GM23338 (cell line): ENCODE measurements around the gene RAB43.

Experiments used
- EZH2 ChIP-seq: fragments of 200-600 bp; sonication (generic); IDR thresholded peaks from one replicate; pipeline ENCODE4 v1.8.0; 2017; ENCODE audit warnings: antibody characterized with exemption, mild to moderate bottlenecking, low read depth; ENCODE audit not compliant: unreplicated experiment
- EZH2phosphoT487 ChIP-seq: fragments of 200-600 bp; sonication (generic); IDR thresholded peaks from one replicate; pipeline ENCODE4 v1.8.1; 2018; ENCODE audit warnings: antibody characterized with exemption; ENCODE audit not compliant: unreplicated experiment
- TF ChIP-seq, protein P1 (sequence below), 2 experiments: fragments of 200-600 bp in 1 of 2; sonication (generic) in 1 of 2; conservative IDR thresholded peaks; 2 replicates each; pipeline versions ENCODE4 v1.5.1 to v1.6.1; 2016 to 2017; ENCODE audit warnings: antibody characterized with exemption in 2 of 2, low read depth in 2 of 2, mild to moderate bottlenecking in 2 of 2, moderate library complexity in 1 of 2

GRCh38 chr3:129162729-129163579 lies 41.4 kb upstream of the RAB43 start:
- TF ChIP-seq, protein P1, sequence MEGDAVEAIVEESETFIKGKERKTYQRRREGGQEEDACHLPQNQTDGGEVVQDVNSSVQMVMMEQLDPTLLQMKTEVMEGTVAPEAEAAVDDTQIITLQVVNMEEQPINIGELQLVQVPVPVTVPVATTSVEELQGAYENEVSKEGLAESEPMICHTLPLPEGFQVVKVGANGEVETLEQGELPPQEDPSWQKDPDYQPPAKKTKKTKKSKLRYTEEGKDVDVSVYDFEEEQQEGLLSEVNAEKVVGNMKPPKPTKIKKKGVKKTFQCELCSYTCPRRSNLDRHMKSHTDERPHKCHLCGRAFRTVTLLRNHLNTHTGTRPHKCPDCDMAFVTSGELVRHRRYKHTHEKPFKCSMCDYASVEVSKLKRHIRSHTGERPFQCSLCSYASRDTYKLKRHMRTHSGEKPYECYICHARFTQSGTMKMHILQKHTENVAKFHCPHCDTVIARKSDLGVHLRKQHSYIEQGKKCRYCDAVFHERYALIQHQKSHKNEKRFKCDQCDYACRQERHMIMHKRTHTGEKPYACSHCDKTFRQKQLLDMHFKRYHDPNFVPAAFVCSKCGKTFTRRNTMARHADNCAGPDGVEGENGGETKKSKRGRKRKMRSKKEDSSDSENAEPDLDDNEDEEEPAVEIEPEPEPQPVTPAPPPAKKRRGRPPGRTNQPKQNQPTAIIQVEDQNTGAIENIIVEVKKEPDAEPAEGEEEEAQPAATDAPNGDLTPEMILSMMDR (conservative IDR thresholded peaks at IDR 0.05; ENCODE audit: low read depth in 2 of 2): peak; percentile 42 to 51
- TF ChIP-seq EZH2phosphoT487: no peak
- no peak for TF ChIP-seq EZH2
